ENCODE results near the gene APOB.

Gene APOB

GRCh38 chr2:20989404-20989803 lies 54.5 kb downstream of the APOB start:
- H3K27ac ChIP-seq: no peak overlapping the region
- TF ChIP-seq CTCF (IDR thresholded peaks at IDR 0.05) (no peak), ZFX (IDR thresholded peaks at IDR 0.05; ENCODE audit: borderline replicate concordance) (no peak)

GRCh38 chr2:20988905-20989304 lies 55.0 kb downstream of the APOB start:
- H3K27ac ChIP-seq: no peak overlapping the region
- TF ChIP-seq CTCF (IDR thresholded peaks at IDR 0.05) (no peak), ZFX (IDR thresholded peaks at IDR 0.05; ENCODE audit: borderline replicate concordance) (no peak)

GRCh38 chr2:20986024-20986939 lies 57.6 kb downstream of the APOB start:
- H3K27ac ChIP-seq: no peak overlapping the region
- TF ChIP-seq ZFX (IDR thresholded peaks at IDR 0.05; ENCODE audit: borderline replicate concordance) (no peak), CTCF (IDR thresholded peaks at IDR 0.05) (no peak)

- TF ChIP-seq CTCF (IDR thresholded peaks at IDR 0.05) (no peak), ZFX (IDR thresholded peaks at IDR 0.05; ENCODE audit: borderline replicate concordance) (no peak)
- no peak overlapping the region for H3K27ac ChIP-seq
Observed at GRCh38 chr2:20985062-20985461, 58.8 kb downstream of the APOB start.

GRCh38 chr2:20984408-20984807 lies 59.5 kb downstream of the APOB start:
- no peak for TF ChIP-seq ZFX (IDR thresholded peaks at IDR 0.05; ENCODE audit: borderline replicate concordance)
- no peak for TF ChIP-seq CTCF (IDR thresholded peaks at IDR 0.05)

GRCh38 chr2:20983844-20984243 lies 60.0 kb downstream of the APOB start:
- no peak overlapping the region for H3K27ac ChIP-seq
- TF ChIP-seq ZFX (IDR thresholded peaks at IDR 0.05; ENCODE audit: borderline replicate concordance) (no peak), CTCF (IDR thresholded peaks at IDR 0.05) (no peak)

More at GRCh38 chr2:20984408-20984807, 59.5 kb downstream of the APOB start:
- H3K27ac ChIP-seq: no peak overlapping the region

GRCh38 chr2:20982861-20983260 lies 61.0 kb downstream of the APOB start:
- TF ChIP-seq ZFX (IDR thresholded peaks at IDR 0.05; ENCODE audit: borderline replicate concordance) (no peak), CTCF (IDR thresholded peaks at IDR 0.05) (no peak)
- no peak overlapping the region for H3K27ac ChIP-seq
